Lung (tissue), 12 donors: ENCODE data around the gene OTUB2. TPM values are rescaled to one million over a fixed set of nuclear protein-coding genes. Genes with fewer than 3 reads are reported as not detected.

ENCODE experiments used
- ATAC-seq: fragments of 200-7000 bp; cut with Tn5 transposase; one replicate; pipeline ENCODE4 v1.9.1; 2020; ENCODE audit warnings: moderate number of reproducible peaks; ENCODE audit not compliant: insufficient read depth, low FRiP score
- DNase-seq, 3 donors: peaks; one replicate each; pipeline ENCODE4 v3.0.0-alpha.2; 2013 to 2017
- H3K27ac ChIP-seq, 2 donors: one replicate each; pipeline ENCODE4 v1.5.1; 2013; ENCODE audit warnings: mild to moderate bottlenecking in 2 of 2, moderate library complexity in 2 of 2, control low read depth in 1 of 2, inconsistent platforms in 1 of 2, low read depth in 1 of 2, low read length in 1 of 2
- H3K27me3 ChIP-seq, 3 donors: one replicate each; pipeline ENCODE4 v1.5.1; 2013; ENCODE audit warnings: low read length in 2 of 3; ENCODE audit not compliant: control insufficient read depth in 3 of 3, insufficient read depth in 3 of 3
- H3K36me3 ChIP-seq, 4 donors: one replicate each; pipeline ENCODE4 v1.5.1; 2013; ENCODE audit warnings: low read length in 4 of 4, mild to moderate bottlenecking in 1 of 4, moderate library complexity in 1 of 4; ENCODE audit not compliant: control insufficient read depth in 4 of 4, insufficient read depth in 4 of 4
- H3K4me1 ChIP-seq, 5 donors: one replicate each; pipeline ENCODE4 v1.5.1; 2013; ENCODE audit warnings: low read length in 5 of 5, mild to moderate bottlenecking in 2 of 5, moderate library complexity in 1 of 5; ENCODE audit not compliant: control insufficient read depth in 5 of 5, insufficient read depth in 5 of 5
- H3K4me3 ChIP-seq: one replicate; pipeline ENCODE4 v1.5.1; 2013; ENCODE audit warnings: mild to moderate bottlenecking, control low read depth, moderate library complexity
- H3K9ac ChIP-seq, 2 donors: one replicate each; pipeline ENCODE4 v1.5.1; 2013; ENCODE audit warnings: low read length in 2 of 2, control low read depth in 1 of 2; ENCODE audit not compliant: insufficient read depth in 1 of 2
- H3K9me3 ChIP-seq, 4 donors: one replicate each; pipeline ENCODE4 v1.5.1; 2013; ENCODE audit warnings: low read length in 3 of 4, mild to moderate bottlenecking in 1 of 4, moderate library complexity in 1 of 4; ENCODE audit not compliant: control insufficient read depth in 4 of 4, insufficient read depth in 3 of 4
- WGBS, 2 donors: extraction: QIAGEN DNeasy Blood & Tissue Kit; methylation state at CpG; one replicate each; pipeline ENCODE4 v1.1.7; 2013; 5-methylcytosine and 5-hydroxymethylcytosine counted together
- polyA plus RNA-seq, 2 donors: library from polyadenylated mRNA; stranded (reverse); fragments of 200-250 nt; gene quantifications; one replicate each; pipeline ENCODE4 v1.2.1, GENCODE V29; 2013
- total RNA-seq, 2 donors: library from RNA; depleted of rRNA in 1 of 2; stranded (reverse); fragments of >200 nt in 1 of 2; gene quantifications; one replicate each; pipeline ENCODE4 v1.2.1, GENCODE V29; 2014 to 2021
- TF ChIP-seq, protein P1 (sequence below): IDR thresholded peaks from 2 replicates; pipeline ENCODE4 v1.5.1; 2012; ENCODE audit warnings: mild to moderate bottlenecking; ENCODE audit errors: control extremely low read depth, extremely low read depth
- donor health status: control.
- donor health status: control.
- donor health status: Bipolar disorder and iron deficiency.
- donor health status: healthy.
- donor health status: DM: yes; HTN: yes; CAD: no.

The OTUB2 gene
- total and polyA plus RNA-seq, 4 donors = 0.31 to 2.2 (median 1.6) TPM

DNA sequence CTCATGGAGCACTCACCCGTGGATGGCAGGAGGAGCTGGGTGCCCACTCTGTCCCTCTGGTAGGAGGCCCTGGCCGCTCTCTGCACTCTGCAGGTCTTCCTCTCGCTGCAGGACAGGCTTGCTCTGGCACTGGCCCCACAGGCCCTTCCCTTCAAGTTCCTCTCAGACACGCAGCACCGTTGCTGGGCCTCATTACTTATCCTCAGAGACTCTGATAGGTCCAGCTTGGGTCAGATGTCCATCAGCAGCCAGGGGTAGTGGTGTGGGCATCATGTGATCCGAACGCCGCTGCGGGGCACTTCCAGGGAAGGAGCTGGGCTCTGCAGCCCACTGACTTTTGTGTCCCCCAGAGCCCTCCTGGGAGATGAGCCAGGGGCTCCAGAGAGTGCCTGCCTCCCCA is 11.8 kb downstream of the OTUB2 start:
- no peak overlapping the region for H3K9ac ChIP-seq
- 90 to 91% methylated on average over 9 of the region's 9 CpGs for WGBS, 2 donors
- ATAC-seq = no peak

DNA sequence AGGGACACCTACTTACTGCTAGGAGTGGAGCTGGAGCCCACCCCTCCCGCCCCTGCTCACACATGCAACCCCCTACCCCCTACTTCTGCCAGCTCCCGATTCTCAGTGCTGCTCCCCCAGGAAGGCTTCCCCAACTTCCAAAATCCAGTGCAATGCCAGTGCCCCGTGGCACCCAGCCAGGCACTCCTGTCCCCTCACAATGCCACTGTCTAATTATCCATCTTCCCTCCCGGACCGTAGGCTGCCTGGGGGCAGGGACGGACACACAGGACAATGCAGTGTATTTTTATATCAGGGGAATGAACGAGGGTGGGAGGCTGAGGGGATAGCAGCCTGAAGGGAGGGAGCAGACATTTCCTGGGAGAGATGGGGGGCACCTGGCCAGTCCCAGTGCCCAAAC is 12.4 kb downstream of the OTUB2 start:
- no peak overlapping the region for H3K4me3 ChIP-seq
- TF ChIP-seq, protein P1, sequence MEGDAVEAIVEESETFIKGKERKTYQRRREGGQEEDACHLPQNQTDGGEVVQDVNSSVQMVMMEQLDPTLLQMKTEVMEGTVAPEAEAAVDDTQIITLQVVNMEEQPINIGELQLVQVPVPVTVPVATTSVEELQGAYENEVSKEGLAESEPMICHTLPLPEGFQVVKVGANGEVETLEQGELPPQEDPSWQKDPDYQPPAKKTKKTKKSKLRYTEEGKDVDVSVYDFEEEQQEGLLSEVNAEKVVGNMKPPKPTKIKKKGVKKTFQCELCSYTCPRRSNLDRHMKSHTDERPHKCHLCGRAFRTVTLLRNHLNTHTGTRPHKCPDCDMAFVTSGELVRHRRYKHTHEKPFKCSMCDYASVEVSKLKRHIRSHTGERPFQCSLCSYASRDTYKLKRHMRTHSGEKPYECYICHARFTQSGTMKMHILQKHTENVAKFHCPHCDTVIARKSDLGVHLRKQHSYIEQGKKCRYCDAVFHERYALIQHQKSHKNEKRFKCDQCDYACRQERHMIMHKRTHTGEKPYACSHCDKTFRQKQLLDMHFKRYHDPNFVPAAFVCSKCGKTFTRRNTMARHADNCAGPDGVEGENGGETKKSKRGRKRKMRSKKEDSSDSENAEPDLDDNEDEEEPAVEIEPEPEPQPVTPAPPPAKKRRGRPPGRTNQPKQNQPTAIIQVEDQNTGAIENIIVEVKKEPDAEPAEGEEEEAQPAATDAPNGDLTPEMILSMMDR = no peak
- 89 to 90% methylated on average over 7 of the region's 7 CpGs for WGBS, 2 donors
- H3K9ac ChIP-seq = no peak overlapping the region
- H3K4me1 ChIP-seq = peaks cover 0 to 12% (median 3%) of the 10 kb centered on the region in 5 donors
- H3K36me3 ChIP-seq = peaks cover 0 to 4% (median 3%) of the 10 kb centered on the region in 4 donors
- no peaks in the 10 kb centered on the region for H3K27me3 ChIP-seq
- no peak for DNase-seq
- no peak overlapping the region for H3K27ac ChIP-seq
- no peak for ATAC-seq
- H3K9me3 ChIP-seq = peaks cover 0 to 2% (median 0%) of the 10 kb centered on the region in 4 donors

More for the DNA sequence above, 11.8 kb downstream of the OTUB2 start:
- peaks cover 0 to 2% (median 0%) of the 10 kb centered on the region in 4 donors for H3K9me3 ChIP-seq
- H3K4me1 ChIP-seq = peaks cover 0 to 8% (median 3%) of the 10 kb centered on the region in 5 donors
- no peak overlapping the region for H3K27ac ChIP-seq
- DNase-seq = no peak
- TF ChIP-seq, protein P1 = no peak
- H3K36me3 ChIP-seq = peaks cover 0 to 3% (median 1%) of the 10 kb centered on the region in 4 donors
- H3K4me3 ChIP-seq = no peak overlapping the region
- H3K27me3 ChIP-seq = no peaks in the 10 kb centered on the region

DNA sequence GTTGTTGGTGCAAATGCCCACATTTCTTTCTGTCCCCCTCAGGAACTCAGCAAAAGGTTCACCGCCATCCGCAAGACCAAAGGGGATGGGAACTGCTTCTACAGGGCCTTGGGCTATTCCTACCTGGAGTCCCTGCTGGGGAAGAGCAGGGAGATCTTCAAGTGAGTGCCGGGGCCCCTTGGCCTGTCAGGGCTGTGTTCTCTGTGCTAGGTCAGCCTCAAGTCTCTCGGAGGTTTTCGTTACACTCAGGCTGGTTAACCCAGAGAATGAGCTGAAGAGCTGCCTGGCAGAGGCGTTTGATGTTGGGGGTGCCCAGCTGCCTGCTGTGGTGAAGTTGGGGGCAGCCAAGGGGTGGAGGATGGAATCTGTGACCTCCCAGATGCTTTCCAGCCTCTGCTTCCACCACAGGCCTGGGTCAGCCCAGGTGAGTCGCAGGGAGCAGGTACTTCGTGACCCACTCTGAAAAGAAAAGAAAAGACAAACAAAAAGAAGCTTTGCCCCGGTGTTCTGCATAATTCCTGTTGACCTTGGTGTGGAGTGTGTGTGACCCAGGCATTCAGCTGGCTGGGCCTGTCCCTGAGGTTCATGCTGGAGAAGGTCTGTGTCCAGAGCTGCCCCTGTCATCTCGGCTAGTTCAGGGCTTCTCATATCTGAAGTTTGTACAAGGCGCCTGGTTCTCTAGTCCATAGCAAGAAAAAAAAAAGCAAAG is 12.9 kb downstream of the OTUB2 start:
- Histone ChIP-seq H3K27ac (no peak overlapping the region), H3K4me3 (no peak overlapping the region), H3K36me3 (peaks cover 0 to 7% (median 4%) of the 10 kb centered on the region in 4 donors), H3K27me3 (no peaks in the 10 kb centered on the region), H3K9ac (no peak overlapping the region), H3K4me1 (peaks cover 0 to 12% (median 3%) of the 10 kb centered on the region in 5 donors), H3K9me3 (peaks cover 0 to 2% (median 0%) of the 10 kb centered on the region in 4 donors)
- TF ChIP-seq, protein P1 = no peak
- DNase-seq = no peak
- no peak for ATAC-seq
- WGBS, 2 donors = 92 to 94% methylated on average over 11 of the region's 11 CpGs
